NCI-H82 treated with DMSO at 0.1 percent for 48 hours (cell line): ENCODE data around the gene DNAJC16.

Experiments
- DNase-seq: peaks from one replicate; lab custom pipeline; 2025; ENCODE audit not compliant: unreplicated experiment; lab: John Stamatoyannopoulos, UW

Gene DNAJC16

GRCh38 chr1:15531682-15532081 lies 5.0 kb downstream of the DNAJC16 start:
- DNase-seq = no peak

DNA sequence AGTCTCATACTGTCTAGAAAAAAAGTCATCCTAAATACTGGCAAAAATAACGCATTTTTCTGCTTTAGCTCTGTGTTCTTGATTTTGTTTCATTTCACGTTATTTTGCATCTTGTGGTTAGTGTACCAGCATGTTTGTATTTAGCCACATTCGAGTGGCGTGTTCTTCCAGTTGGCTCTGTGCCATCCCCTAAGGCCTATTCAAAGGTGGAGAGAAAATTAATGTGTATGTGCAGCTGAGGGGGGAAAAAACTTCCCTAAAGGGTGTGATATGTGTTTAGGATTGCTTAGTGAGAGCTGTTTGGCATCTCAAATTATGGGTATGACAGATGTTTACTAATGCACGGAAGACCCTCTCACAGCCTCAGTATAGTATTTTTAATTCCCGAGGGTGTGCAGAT lies 12.1 kb downstream of the DNAJC16 start:
- DNase-seq = no peak

DNA sequence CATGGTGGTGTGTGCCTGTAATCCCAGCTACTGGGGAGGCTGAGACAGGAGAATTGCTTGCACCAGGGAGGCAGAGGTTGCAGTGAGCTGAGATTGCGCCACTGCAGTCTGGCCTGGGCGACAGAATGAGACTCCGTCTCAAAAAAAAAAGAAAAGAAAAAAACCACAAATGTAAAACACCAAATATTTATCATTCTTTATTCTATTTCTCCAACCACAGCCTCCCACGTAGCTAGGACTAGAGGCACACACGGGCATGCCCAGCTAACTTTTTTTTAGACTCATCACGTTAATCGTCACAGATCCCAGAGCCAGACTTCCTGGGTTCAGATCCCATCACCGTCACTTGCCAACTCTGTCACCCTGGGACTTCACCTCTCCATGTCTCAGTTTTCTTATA lies 13.5 kb downstream of the DNAJC16 start:
- DNase-seq = no peak

- no peak for DNase-seq
These were observed 14.7 kb downstream of the DNAJC16 start for GRCh38 chr1:15541231-15541792.

- no peak for DNase-seq
These were observed 16.0 kb downstream of the DNAJC16 start for GRCh38 chr1:15542388-15543250.

DNA sequence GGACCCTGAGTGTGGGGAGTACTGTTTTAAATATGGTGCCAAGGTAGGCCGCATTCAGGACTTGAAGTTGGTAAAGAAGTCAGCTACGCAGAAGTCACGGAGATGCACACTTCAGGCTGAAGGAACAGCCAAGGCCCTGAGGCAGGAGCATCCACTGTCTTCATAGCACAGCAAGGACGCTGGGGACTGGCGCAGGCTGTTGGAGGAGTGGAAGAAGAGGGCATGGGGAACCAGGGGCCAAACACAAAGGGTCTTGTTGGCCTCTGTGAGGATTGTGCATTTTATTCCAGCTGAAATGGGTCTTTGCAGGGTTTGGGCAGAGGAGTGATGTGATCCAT lies 16.6 kb downstream of the DNAJC16 start:
- no peak for DNase-seq

DNA sequence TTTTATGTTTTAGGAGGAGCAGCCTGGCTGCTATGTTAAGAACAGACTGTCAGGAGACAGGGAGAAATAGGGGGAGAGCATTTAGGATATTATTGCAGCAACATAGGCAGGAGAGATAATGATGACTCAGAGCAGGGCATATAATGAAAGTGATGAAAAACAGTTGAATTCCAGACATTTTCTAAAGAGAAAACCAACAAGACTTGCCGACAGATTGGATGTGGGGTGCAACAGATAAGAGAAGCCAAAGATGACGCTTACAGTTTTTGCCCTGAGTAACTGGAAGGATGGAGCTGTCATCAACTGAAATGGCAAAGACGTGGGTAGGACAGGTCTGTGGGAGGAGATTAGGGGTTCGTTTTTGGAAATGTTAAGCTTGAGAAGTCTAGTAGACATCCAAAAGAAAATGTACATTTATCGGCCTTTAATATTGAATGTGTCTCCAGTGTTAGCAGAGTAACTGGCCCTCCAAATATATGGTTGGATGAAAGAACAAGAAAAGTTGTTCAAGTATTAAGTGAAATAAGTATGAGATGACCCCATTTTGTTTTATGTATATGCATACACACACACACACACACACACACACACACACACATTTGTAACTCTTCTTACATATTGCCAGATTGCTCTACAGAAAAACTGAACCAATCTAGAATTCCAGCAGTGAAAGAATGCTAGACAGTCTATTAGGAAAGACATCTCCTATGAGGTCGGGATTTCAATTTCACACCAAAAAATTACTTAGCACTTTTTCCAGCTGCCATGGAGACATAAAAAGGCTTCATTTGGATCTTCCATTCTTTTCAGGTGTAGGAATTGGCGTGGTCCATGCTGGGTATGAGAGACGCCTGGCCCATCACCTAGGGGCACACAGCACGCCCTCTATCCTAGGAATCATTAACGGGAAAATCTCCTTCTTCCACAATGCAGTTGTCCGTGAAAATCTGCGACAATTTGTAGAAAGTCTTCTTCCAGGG lies 17.2 kb downstream of the DNAJC16 start:
- DNase-seq = no peak

DNA sequence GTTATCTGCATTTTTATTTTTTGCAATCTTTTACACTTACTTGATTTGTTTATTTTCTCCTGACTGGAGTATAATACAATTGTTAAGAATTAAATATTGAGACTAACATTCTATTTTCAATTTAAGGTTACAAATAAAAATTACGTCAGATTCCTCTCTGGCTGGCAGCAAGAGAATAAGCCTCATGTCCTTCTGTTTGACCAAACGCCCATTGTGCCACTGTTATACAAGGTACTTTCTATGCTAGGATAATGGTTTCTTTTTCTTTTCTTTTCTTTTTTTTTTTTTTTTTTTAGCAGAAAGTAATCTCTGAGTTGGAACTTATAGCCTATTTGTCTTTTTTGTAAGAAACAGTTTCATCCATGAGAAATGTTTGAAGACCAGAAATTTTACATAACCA lies 20.0 kb downstream of the DNAJC16 start:
- DNase-seq = no peak

- no peak for DNase-seq
These were observed 23.9 kb downstream of the DNAJC16 start for GRCh38 chr1:15550573-15550972.

GRCh38 chr1:15557008-15557407 lies 30.4 kb downstream of the DNAJC16 start:
- no peak for DNase-seq

- no peak for DNase-seq
These were observed 30.9 kb downstream of the DNAJC16 start for GRCh38 chr1:15557594-15557993.

DNA sequence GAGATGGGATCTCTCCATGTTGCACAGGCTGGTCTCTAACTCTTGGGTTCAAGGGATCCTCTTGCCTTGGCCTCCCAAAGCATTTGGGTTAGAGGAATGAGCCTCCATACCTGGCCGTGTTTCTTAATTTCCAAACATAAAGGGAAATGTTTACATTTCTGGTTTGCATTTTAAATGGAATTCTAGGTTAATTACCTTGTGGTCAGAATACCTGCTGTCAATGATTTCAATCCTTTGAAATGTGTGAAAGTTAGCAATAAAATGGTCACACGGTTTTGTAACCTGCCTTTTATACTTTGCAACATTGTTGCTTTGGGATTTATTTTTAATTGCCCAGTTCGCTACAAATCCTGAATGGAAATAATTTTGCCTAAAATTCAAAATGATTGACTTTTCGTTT lies 31.9 kb downstream of the DNAJC16 start:
- no peak for DNase-seq

DNA sequence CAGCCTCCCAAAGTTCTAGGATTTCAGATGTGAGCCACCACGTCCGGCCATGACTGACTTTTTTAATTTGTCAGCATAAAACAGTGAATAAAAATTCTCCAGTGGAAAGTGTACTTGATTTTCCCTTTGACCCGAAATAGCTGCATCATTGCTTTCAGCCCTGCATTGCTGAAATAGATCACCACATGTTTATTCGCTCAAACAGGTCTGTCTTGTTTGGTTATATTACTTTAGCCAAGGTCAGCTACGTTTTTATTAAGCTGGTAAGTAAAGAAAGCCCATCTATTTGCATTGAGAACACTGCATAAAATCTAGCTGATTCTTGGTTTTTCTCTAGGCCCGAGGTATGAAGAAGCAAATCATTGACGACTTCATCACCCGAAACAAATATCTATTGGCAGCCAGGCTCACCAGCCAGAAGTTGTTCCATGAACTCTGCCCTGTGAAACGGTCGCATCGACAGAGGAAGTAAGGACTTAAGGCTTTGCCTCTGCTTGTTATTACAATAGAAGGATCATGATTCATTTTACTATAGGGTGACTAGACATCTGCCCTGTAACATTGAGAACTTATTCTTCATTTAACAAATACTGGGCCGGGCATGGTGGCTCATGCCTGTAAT lies 32.7 kb downstream of the DNAJC16 start:
- DNase-seq = no peak

GRCh38 chr1:15568387-15569073 lies 41.9 kb downstream of the DNAJC16 start:
- no peak for DNase-seq

DNA sequence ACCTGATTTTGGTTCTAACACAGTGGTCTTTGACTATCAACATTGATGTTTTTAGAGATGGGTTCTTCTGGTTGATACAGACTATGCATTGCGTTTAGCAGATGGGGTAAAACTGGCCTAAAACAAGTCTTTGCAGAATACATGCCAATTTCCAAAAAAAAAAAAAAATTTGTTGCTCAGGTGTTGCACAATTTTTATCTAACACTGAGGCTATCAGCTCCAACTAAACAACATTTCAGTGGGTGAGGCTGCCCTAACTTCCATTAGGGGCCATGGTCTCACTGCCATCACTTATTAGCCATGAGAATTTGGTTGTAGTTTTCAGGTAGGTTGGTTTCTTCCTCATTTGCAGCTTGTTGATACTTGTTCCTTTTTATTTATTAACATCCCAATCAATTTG lies 44.2 kb downstream of the DNAJC16 start:
- DNase-seq = no peak

DNA sequence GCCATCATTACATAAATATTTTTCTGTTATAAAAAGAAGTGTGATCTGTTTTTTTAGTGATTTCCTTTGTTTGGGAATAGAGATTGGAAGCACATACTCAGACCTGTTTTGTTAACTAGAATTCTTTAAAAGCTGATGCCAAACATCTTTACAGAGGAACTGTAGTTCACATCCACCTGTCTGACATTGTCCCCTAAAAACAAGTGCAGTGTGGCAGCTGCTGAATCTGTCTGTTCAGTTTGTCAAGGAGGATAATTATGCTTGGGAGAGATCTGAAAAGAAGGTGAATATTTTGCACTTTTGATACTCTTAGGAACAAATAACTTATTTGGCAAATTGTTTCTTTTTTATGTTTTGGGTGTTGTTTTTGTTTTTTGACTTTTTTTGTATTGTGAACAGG lies 44.6 kb downstream of the DNAJC16 start:
- no peak for DNase-seq

GRCh38 chr1:15573477-15573876 lies 46.8 kb downstream of the DNAJC16 start:
- no peak for DNase-seq

DNA sequence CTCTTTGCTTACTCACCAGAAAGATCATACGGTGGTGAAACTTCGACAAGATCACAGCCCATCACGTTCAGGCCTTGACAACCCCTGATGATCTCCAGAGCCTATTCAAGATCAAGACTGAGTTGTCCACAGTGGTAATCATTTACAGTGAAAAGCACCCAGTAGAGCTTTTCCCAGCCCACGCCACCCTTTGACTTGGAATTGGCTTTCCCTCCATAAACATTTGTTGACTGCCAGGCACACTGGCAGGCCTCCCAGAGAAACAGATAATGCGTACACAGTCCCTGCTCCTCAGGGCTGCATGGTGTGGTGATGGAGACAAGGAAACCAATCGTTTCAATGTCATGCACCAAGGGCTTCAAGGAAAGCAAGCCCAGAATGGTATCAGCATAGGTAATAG lies 48.1 kb downstream of the DNAJC16 start:
- no peak for DNase-seq

DNA sequence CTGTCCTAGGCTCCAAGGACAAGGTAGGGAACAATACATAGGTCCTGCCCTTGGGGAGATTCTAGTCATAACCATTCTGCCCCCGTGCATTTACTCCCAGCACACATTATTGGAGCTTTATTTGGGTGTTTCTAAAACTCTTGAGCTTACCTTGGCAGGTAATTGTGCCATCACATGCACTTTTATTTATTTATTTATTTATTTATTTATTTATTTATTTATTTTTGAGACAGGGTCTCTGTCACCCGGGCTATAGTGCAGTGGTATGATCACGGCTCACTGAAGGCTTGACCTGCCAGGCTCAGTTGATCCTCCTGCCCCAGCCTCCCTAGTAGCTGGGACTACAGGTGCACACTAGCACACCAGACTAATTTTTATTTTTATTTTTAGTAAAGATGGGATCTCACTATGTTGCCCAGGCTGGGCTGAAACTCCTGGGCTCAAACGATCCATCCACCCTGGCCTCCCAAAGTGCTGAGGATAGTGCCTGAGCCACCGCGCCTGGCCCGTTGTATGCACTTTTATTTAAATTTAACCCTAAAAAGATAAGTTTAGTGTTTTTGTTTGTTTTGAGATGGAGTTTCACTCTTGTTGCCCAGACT lies 49.0 kb downstream of the DNAJC16 start:
- no peak for DNase-seq

GRCh38 chr1:15577691-15578090 lies 51.0 kb downstream of the DNAJC16 start:
- no peak for DNase-seq
